Neural cell (in vitro differentiated cells): Measurements from ENCODE around the gene MEFV. TPM values are rescaled to one million over a fixed set of nuclear protein-coding genes. Genes with fewer than 3 reads are reported as not detected.

ENCODE experiments used
- H2AFZ ChIP-seq: fragments of 200-600, 300-800 bp; sonication (generic), shearing (Covaris generic); 2 replicates; pipeline ENCODE4 v1.6.0; 2014; ENCODE audit warnings: low read depth, mild to moderate bottlenecking, antibody characterized with exemption, low read length, moderate library complexity
- H3F3A ChIP-seq: fragments of 200-600 bp; shearing (Covaris generic); 2 replicates; pipeline ENCODE4 v1.6.1; 2016; ENCODE audit warnings: mild to moderate bottlenecking, moderate library complexity, mixed read lengths, antibody characterized with exemption, low read length; ENCODE audit not compliant: insufficient read depth, poor library complexity, severe bottlenecking
- H3K27ac ChIP-seq: fragments of 200-600, 300-800 bp; sonication (generic), shearing (Covaris generic); 2 replicates; pipeline ENCODE4 v1.5.1; 2014; ENCODE audit warnings: mild to moderate bottlenecking, low read length, moderate library complexity
- H3K27me3 ChIP-seq: fragments of 300-800, 200-600 bp; sonication (generic), shearing (Covaris generic); 2 replicates; pipeline ENCODE4 v1.6.0; 2014; ENCODE audit warnings: mild to moderate bottlenecking, low read depth, low read length, moderate library complexity; ENCODE audit not compliant: insufficient read depth
- H3K36me3 ChIP-seq: fragments of 300-800, 200-600 bp; sonication (generic), shearing (Covaris generic); 2 replicates; pipeline ENCODE4 v1.5.1; 2014; ENCODE audit warnings: mild to moderate bottlenecking, antibody characterized with exemption, low read length, moderate library complexity; ENCODE audit not compliant: insufficient read depth
- H3K4me2 ChIP-seq: fragments of 300-800, 200-600 bp; sonication (generic), shearing (Covaris generic); 2 replicates; pipeline ENCODE4 v1.6.0; 2014; ENCODE audit warnings: mild to moderate bottlenecking, low read length
- H3K4me3 ChIP-seq: fragments of 300-800, 200-600 bp; sonication (generic), shearing (Covaris generic); 2 replicates; pipeline ENCODE4 v1.5.1; 2014; ENCODE audit warnings: mild to moderate bottlenecking, low read length, moderate library complexity
- H3K79me2 ChIP-seq: fragments of 200-600 bp; shearing (Covaris generic); replicated peaks from 2 replicates; pipeline ENCODE4 v1.6.0; 2014; ENCODE audit warnings: mild to moderate bottlenecking, low read length, moderate library complexity; ENCODE audit not compliant: insufficient read depth
- H3K9ac ChIP-seq: fragments of 300-800, 200-600 bp; sonication (generic), shearing (Covaris generic); 2 replicates; pipeline ENCODE4 v1.6.1; 2016; ENCODE audit warnings: mild to moderate bottlenecking, low read length, mixed read lengths
- H3K9me2 ChIP-seq: fragments of 200-600 bp; shearing (Covaris generic); 2 replicates; pipeline ENCODE4 v1.6.1; 2016; ENCODE audit warnings: mild to moderate bottlenecking, low read length, mixed read lengths; ENCODE audit not compliant: insufficient read depth
- H3K9me3 ChIP-seq: fragments of 200-600, 300-800 bp; sonication (generic), shearing (Covaris generic); 2 replicates; pipeline ENCODE4 v1.6.1; 2016; ENCODE audit warnings: mild to moderate bottlenecking, mixed run types, low read length, moderate library complexity, mixed read lengths
- H4K20me1 ChIP-seq: fragments of 200-600 bp; shearing (Covaris generic); 2 replicates; pipeline ENCODE4 v1.6.1; 2016; ENCODE audit warnings: mild to moderate bottlenecking, mixed run types; ENCODE audit not compliant: insufficient read depth
- CTCF ChIP-seq: fragments of 450-650 bp; IDR thresholded peaks from 2 replicates; pipeline ENCODE4 v1.5.1; 2014; ENCODE audit warnings: antibody characterized with exemption, mild to moderate bottlenecking, moderate library complexity; ENCODE audit not compliant: poor library complexity, severe bottlenecking
- EP300 ChIP-seq: fragments of 450-650 bp; conservative IDR thresholded peaks from 2 replicates; pipeline ENCODE4 v1.6.1; 2014; ENCODE audit warnings: antibody characterized with exemption, mild to moderate bottlenecking, moderate library complexity; ENCODE audit not compliant: poor library complexity, severe bottlenecking
- EZH2 ChIP-seq: fragments of 200-600, 300-800 bp; shearing (Covaris generic), sonication (generic); IDR thresholded peaks from 2 replicates; pipeline ENCODE4 v1.6.1; 2014; ENCODE audit warnings: antibody characterized with exemption, low read length, borderline replicate concordance, mild to moderate bottlenecking; ENCODE audit not compliant: insufficient read depth, poor library complexity, severe bottlenecking
- MXI1 ChIP-seq: fragments of 450-650 bp; conservative IDR thresholded peaks from 2 replicates; pipeline ENCODE4 v1.6.1; 2014; ENCODE audit warnings: antibody characterized with exemption, mild to moderate bottlenecking; ENCODE audit not compliant: poor library complexity, severe bottlenecking
- POLR2AphosphoS5 ChIP-seq: IDR thresholded peaks from 2 replicates; pipeline ENCODE4 v1.6.1; 2012
- RAD21 ChIP-seq: fragments of 450-650 bp; conservative IDR thresholded peaks from 2 replicates; pipeline ENCODE4 v1.6.1; 2014; ENCODE audit warnings: antibody characterized with exemption, mild to moderate bottlenecking, moderate library complexity
- REST ChIP-seq: IDR thresholded peaks from 2 replicates; pipeline ENCODE4 v1.6.1; 2012; ENCODE audit warnings: borderline replicate concordance
- SMC3 ChIP-seq: fragments of 450-650 bp; conservative IDR thresholded peaks from 2 replicates; pipeline ENCODE4 v1.6.1; 2014; ENCODE audit warnings: antibody characterized with exemption, mild to moderate bottlenecking, moderate library complexity; ENCODE audit not compliant: poor library complexity
- TAF1 ChIP-seq: IDR thresholded peaks from 2 replicates; pipeline ENCODE4 v1.6.1; 2012; ENCODE audit warnings: low read depth
- polyA plus RNA-seq: library from polyadenylated mRNA; depleted of rRNA; stranded (reverse); fragments of >200 nt; gene quantifications from 2 replicates; pipeline ENCODE4 v1.2.3, GENCODE V29; 2014

The MEFV gene
- polyA plus RNA-seq, 1 donor from 2014 or later: not detected

- Histone ChIP-seq H3K9me3 (peaks cover under 1% of the 10 kb centered on the region), H3K9me2 (no peaks in the 10 kb centered on the region), H3F3A (no peaks in the 10 kb centered on the region), H3K4me2 (no peak overlapping the region), H3K36me3 (peaks cover 33% of the 10 kb centered on the region), H2AFZ (no peak overlapping the region), H3K27me3 (no peaks in the 10 kb centered on the region), H3K79me2 (peaks cover 15% of the 10 kb centered on the region), H4K20me1 (no peaks in the 10 kb centered on the region), H3K4me3 (no peak overlapping the region), H3K27ac (no peak overlapping the region), H3K9ac (no peak overlapping the region)
- TF ChIP-seq EP300 (no peak), REST (no peak), POLR2AphosphoS5 (no peak), TAF1 (no peak), EZH2 (no peak), SMC3 (no peak), RAD21 (no peak), CTCF (no peak), MXI1 (no peak)
Measured at GRCh38 chr16:3295209-3295608, 38.8 kb upstream of the MEFV start.

- no peak overlapping the region for H3K4me3 ChIP-seq
- H3K9ac ChIP-seq: no peak overlapping the region
- H2AFZ ChIP-seq: no peak overlapping the region
- H3K36me3 ChIP-seq: peaks cover 37% of the 10 kb centered on the region
- no peaks in the 10 kb centered on the region for H4K20me1 ChIP-seq
- H3F3A ChIP-seq: no peaks in the 10 kb centered on the region
- no peaks in the 10 kb centered on the region for H3K27me3 ChIP-seq
- peaks cover 7% of the 10 kb centered on the region for H3K9me3 ChIP-seq
- H3K79me2 ChIP-seq: peaks cover 16% of the 10 kb centered on the region
- no peak for TF ChIP-seq MXI1
- TF ChIP-seq REST: no peak
- no peak for TF ChIP-seq EP300
- no peak for TF ChIP-seq SMC3
- TF ChIP-seq TAF1: no peak
- no peak for TF ChIP-seq POLR2AphosphoS5
- TF ChIP-seq CTCF: no peak
- no peak overlapping the region for H3K4me2 ChIP-seq
- no peak overlapping the region for H3K27ac ChIP-seq
- H3K9me2 ChIP-seq: no peaks in the 10 kb centered on the region
Measured at GRCh38 chr16:3292604-3293003, 36.2 kb upstream of the MEFV start.
